Progenitor cell of endocrine pancreas (in vitro differentiated cells): ENCODE results near the gene PAQR8. TPM values are rescaled to one million over a fixed set of nuclear protein-coding genes. Genes with fewer than 3 reads are reported as not detected.

Source experiments
- DNase-seq: peaks from one replicate; pipeline ENCODE4 v3.0.0; 2021; ENCODE audit warnings: low spot score; ENCODE audit not compliant: unreplicated experiment
- H3K27ac Mint-ChIP-seq: 2 replicates; pipeline ENCODE4 v1.8.0; 2021; ENCODE audit warnings: mild to moderate bottlenecking, moderate library complexity, mixed read lengths
- H3K27me3 Mint-ChIP-seq: 2 replicates; pipeline ENCODE4 v1.8.0; 2021; ENCODE audit warnings: mixed read lengths
- H3K36me3 Mint-ChIP-seq: 2 replicates; pipeline ENCODE4 v1.8.0; 2022; ENCODE audit warnings: mixed read lengths; ENCODE audit not compliant: insufficient read depth
- H3K4me1 Mint-ChIP-seq: 2 replicates; pipeline ENCODE4 v1.8.0; 2021; ENCODE audit warnings: low read depth, mixed read lengths
- H3K4me3 Mint-ChIP-seq: 2 replicates; pipeline ENCODE4 v1.8.0; 2021; ENCODE audit warnings: low read depth, mild to moderate bottlenecking, moderate library complexity, mixed read lengths
- H3K9me3 Mint-ChIP-seq: 2 replicates; pipeline ENCODE4 v1.8.0; 2021; ENCODE audit warnings: low read depth, mixed read lengths
- CTCF ChIP-seq: fragments of 200-600 bp; sonication (generic); IDR thresholded peaks from one replicate; pipeline ENCODE4 v1.5.0; 2021; ENCODE audit warnings: antibody characterized with exemption, mild to moderate bottlenecking; ENCODE audit not compliant: unreplicated experiment
- total RNA-seq: library from RNA; stranded (reverse); gene quantifications from 2 replicates; pipeline ENCODE4 v1.2.1, GENCODE V29; 2021

Gene PAQR8
- total RNA-seq, 1 donor from 2014 or later = 13.9 TPM

DNA sequence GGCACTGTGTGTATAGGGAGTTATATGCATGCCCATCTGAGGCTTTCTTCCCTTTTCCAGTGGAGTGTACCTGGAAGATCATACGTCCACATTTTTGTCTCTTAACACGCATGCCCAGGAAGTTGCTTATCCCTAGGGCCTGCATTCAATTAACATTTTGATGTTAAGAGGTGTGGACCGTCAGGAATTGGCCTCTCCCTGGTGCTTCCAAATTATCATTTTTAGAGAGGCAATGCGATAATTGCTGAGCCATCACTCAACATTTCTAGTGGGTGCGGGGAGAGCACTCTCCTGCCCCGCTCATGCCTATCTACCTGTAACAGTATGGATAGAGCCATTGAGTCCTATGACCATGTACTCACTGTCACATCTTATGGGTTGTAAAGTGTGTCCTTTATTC, 37.8 kb upstream of the PAQR8 start:
- no peaks in the 10 kb centered on the region for H3K36me3 Mint-ChIP-seq
- H3K4me1 Mint-ChIP-seq = peaks cover 23% of the 10 kb centered on the region
- H3K27ac Mint-ChIP-seq = no peak overlapping the region
- no peaks in the 10 kb centered on the region for H3K27me3 Mint-ChIP-seq
- no peak overlapping the region for H3K4me3 Mint-ChIP-seq
- no peak for DNase-seq
- no peak for TF ChIP-seq CTCF
- H3K9me3 Mint-ChIP-seq = peaks cover 6% of the 10 kb centered on the region

GRCh38 chr6:52325695-52326471, 36.1 kb upstream of the PAQR8 start:
- Mint-ChIP-seq H3K9me3 (peaks cover 6% of the 10 kb centered on the region), H3K27ac (no peak overlapping the region), H3K36me3 (no peaks in the 10 kb centered on the region), H3K4me3 (no peak overlapping the region), H3K4me1 (peaks cover 29% of the 10 kb centered on the region), H3K27me3 (no peaks in the 10 kb centered on the region)
- no peak for DNase-seq
- no peak for TF ChIP-seq CTCF

DNA sequence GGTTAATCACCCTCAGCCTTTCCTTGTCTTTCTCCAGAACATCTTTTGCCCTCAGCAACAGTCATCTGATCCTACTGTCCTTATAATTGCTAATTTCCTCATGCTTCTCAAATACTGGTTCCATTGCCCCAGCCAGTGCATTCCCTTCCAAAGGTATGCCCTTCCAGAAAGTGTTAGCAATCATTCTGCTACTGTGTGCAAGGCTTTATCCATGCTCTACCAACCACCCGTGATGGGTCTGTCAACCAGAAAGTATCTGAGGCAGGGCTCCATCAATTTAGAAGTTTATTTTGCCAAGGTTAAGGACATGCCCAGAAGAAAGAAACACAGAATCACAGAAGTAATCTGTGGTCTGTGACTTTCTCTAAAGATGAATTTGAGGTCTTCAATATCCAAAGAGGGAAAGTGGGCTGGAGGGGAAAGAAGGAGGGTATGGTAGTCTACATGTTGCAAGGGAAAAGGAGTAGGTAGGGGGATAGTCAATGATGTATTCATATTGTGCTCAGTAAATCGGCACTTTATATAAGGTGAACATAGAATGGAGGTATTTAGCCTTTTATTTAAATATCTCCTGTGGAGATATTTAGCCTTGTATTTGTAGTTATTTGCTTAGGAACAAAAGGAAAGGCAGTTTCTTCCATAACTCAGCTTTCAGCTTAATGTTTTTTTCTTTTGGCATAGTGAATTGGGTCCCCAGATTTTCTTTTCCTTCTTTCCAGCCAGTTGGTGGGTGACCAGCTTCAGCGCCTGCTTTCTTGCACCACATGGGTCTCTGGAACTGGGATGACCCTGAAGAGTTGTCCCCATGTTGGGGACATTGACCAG, 35.2 kb upstream of the PAQR8 start:
- H3K4me3 Mint-ChIP-seq = no peak overlapping the region
- H3K4me1 Mint-ChIP-seq = peaks cover 31% of the 10 kb centered on the region
- no peak for DNase-seq
- no peak for TF ChIP-seq CTCF
- H3K27me3 Mint-ChIP-seq = no peaks in the 10 kb centered on the region
- H3K27ac Mint-ChIP-seq = no peak overlapping the region
- no peaks in the 10 kb centered on the region for H3K36me3 Mint-ChIP-seq
- peaks cover 6% of the 10 kb centered on the region for H3K9me3 Mint-ChIP-seq

DNA sequence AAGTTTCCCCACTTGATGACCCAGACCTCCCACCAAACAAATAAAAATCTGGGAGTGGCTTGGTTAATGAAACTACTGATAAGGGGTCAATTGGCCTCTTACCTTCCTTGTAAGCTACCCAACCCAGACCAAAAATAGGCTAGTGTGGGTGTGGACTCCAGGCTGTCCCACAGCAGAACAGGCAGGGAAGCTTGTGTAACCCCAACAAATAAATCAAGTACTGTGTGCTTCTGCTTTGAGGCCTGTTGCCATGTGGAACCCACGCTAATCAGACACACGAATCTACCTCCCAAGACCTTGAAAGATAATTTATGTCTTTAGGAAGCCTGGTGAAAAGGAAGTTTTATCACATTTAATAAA, 33.7 kb upstream of the PAQR8 start:
- H3K27ac Mint-ChIP-seq = peak overlapping the region; percentile 80

More for the DNA sequence above, 33.7 kb upstream of the PAQR8 start:
- Mint-ChIP-seq H3K36me3 (no peaks in the 10 kb centered on the region), H3K27me3 (no peaks in the 10 kb centered on the region), H3K9me3 (peaks cover 6% of the 10 kb centered on the region), H3K4me1 (peaks cover 38% of the 10 kb centered on the region), H3K4me3 (no peak overlapping the region)
- no peak for TF ChIP-seq CTCF
- DNase-seq = no peak
